Thyroid gland (tissue), 4 donors: ENCODE measurements around the gene DNAJB12.

ENCODE experiments used
- CTCF ChIP-seq, 6 experiments: fragments of 200-600 bp in 3 of 6; fragments of 450-650 bp in 3 of 6; sonication (generic) in 3 of 6; IDR thresholded peaks; one replicate each; pipeline ENCODE4 v1.5.1; 2016 to 2019; ENCODE audit warnings: antibody characterized with exemption in 6 of 6, mild to moderate bottlenecking in 2 of 6, inconsistent platforms in 1 of 6, moderate library complexity in 1 of 6
- POLR2A ChIP-seq, 2 donors: fragments of 450-650 bp; IDR thresholded peaks; one replicate each; pipeline ENCODE4 v1.6.1; 2017; ENCODE audit warnings: antibody characterized with exemption in 2 of 2, mild to moderate bottlenecking in 2 of 2, moderate library complexity in 1 of 2

- TF ChIP-seq CTCF (IDR thresholded peaks at IDR 0.05) (no peak), POLR2A (IDR thresholded peaks at IDR 0.05) (no peak)
These were observed 16.5 kb downstream of the DNAJB12 start for GRCh38 chr10:72338180-72338579.
